SW480 (cell line): ENCODE results near the gene MKNK1.

Experiments used
- DNase-seq: peaks from one replicate; pipeline ENCODE4 v3.0.0-alpha.2; 2016; ENCODE audit warnings: low spot score

The MKNK1 gene

DNA sequence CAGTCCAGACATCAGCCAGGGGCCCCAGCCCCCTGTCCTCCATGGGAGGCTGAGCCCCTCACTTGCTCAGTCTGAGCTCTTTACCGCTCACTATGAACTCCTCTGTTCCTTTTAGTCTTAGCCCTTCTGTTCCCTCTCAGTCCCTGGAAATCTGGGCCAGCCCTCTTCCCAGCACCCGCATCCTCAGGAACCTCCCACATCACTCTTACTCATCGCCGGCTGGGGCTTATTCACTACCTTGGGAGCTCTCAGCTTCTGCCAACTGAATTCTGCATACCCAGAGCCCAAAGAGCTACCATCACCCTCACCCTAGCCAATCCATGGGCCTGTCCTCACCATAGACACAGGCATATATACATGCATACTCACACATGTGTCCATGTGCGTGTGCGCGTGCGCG is 64.1 kb downstream of the MKNK1 start:
- DNase-seq, result no peak

DNA sequence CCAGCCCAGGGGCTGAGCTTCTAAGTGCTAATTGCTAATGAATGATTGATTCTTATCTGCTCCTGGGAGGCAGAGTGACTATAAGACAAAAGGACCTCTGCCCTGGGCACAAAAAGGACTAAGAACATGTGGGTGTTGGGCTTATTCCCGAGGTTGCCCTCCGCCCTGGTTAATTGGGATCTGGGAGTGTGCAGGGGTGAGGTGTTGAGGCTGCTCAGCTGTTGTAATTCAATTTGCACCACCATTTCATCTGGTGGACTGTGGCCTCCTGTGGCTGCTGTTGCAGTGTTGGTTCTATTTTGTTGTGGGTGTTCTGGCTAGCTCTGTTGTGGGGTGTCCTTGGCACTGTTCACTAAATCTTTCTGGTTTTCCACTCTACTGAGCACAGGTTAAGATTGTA is 65.9 kb downstream of the MKNK1 start:
- no peak for DNase-seq

DNA sequence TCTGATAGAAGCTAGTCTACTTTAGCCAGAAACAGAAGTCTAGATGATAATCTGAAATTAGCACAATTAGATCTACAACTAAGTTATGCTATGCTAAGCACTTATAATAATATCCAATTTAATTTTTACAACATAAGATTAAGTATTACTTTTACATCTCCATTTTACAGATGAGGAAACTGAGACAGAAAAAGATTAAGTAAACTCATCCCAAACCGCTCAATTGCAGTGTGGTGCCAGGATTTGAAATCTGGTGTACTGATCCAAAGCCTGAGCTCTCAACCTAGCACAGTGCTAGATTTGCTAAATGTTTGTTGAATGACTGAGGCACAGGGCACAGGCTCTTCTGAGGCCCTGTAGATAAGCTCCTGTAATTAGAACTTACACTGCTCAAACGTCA is 66.4 kb downstream of the MKNK1 start:
- DNase-seq, result no peak

DNA sequence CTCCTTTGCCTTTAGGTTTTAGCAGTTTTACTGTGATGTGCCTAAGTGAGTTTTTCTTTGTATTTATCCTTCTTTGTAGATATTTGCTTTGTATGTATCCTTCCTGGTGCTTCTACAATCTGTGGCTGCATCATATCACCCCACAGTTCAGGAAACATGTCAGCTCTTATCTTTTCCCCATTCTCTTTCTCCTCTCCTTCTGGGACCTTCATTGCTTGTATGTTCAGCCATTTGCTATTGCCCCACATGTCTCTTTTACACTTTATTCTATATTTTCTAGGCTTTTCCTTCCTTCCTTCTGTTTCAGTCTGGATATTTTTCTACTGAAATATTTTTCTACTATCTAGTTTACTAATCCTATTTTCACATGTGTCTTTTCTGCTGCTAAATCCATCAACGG is 67.5 kb downstream of the MKNK1 start:
- no peak for DNase-seq

- peak; percentile 52 for DNase-seq
These were observed 69.0 kb downstream of the MKNK1 start for GRCh38 chr1:46535063-46535462.

DNA sequence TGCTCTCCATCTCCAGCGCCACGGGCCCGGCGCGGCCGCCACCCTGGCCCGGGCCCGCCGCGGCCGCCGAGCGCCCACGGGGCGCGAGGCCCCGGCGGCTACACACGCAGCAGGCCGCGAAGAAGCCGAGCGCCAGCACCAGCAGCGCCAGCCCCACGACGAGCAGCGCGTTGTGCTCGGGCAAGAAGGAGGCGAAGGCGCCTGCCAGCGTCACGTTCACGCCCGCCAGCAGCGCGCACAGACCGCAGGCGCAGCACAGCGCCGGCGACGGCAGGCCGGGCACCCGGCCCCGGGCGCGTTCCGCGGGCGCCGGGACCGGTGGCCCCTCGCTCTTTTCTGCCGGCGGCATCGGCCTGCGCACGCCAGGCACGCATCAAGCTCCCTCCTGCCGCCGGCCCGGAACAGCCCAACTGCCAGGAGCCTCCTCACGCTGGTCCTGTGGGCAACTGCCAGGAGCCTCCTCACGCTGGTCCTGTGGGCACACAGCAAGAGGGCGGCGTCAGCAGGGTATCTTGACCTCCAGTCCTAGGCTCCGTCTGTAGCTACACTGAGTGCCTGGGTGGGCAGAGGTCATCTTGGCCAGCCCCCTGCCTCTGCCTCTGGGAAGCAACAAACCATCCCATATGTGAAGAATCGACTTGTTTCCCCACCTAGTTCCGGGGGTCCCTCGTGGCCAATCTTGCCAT is 70.7 kb downstream of the MKNK1 start:
- DNase-seq, result peak; percentile 31

GRCh38 chr1:46532498-46533178 is 71.4 kb downstream of the MKNK1 start:
- DNase-seq, result peak; percentile 32

GRCh38 chr1:46532095-46532494 is 72.0 kb downstream of the MKNK1 start:
- no peak for DNase-seq

- peak; percentile 52 for DNase-seq
These were observed 73.2 kb downstream of the MKNK1 start for GRCh38 chr1:46530791-46531409.

- DNase-seq, result no peak
These were observed 73.8 kb downstream of the MKNK1 start for GRCh38 chr1:46530311-46530710.

DNA sequence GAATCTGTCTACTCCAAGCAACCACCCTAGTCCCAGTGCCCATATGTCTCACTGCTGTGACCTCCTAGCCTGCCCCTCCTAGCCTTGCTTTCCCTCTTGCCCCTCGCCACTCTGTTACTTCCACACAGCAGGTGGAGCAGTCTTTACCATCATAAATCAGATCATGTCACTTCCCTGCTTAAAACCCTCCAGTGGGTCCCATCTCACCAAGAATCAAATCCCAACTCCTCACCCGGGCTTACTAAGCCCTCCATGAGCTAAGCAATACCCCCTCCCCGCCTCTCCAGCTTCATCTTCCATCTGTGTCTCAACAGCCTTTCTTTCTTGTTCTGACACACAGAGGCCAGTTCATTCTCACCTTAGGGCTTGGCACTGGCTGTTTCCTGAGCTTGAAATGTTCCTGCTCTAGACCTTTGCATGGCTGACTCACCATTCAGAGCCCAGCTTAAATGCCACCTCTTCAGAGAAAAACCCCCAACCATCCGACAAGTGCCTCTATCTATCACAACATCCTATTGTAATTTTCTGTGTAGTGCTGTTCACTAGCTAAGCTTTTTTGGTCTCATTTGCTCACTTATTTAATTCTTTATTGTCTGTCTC is 74.9 kb downstream of the MKNK1 start:
- no peak for DNase-seq

DNA sequence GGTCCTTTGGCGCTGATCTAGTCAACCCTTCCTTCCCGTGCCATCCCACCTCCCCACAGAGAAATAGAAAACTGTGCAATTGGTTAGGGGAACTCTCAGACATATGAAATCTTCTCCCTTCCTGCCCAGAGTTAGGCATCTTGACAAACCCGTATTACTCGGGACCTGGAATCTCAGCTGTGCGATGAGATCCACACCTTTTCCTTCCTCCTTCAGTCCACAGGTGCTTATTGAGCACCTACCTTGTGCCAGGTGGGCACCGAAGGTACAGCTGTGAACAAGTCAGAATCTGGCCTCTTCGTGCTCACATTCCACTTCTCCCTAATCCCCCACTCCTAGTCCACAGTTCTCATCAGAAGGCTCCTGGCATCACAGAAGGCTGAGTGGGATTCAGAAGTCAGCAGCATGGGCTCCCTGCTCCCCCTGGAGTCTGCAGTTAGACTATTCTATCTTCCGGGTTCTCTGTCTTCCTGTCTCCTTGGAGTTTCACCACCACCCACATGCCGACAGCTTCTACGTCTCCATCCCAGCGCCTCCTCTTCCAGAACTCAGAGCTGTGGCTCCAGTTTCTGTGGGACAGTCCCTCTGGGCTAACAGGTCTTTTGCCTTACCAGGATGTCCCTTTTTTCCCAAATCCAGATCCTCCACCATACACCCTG is 75.6 kb downstream of the MKNK1 start:
- DNase-seq, result no peak

GRCh38 chr1:46527474-46528296 is 76.4 kb downstream of the MKNK1 start:
- DNase-seq, result peak; percentile 65

DNA sequence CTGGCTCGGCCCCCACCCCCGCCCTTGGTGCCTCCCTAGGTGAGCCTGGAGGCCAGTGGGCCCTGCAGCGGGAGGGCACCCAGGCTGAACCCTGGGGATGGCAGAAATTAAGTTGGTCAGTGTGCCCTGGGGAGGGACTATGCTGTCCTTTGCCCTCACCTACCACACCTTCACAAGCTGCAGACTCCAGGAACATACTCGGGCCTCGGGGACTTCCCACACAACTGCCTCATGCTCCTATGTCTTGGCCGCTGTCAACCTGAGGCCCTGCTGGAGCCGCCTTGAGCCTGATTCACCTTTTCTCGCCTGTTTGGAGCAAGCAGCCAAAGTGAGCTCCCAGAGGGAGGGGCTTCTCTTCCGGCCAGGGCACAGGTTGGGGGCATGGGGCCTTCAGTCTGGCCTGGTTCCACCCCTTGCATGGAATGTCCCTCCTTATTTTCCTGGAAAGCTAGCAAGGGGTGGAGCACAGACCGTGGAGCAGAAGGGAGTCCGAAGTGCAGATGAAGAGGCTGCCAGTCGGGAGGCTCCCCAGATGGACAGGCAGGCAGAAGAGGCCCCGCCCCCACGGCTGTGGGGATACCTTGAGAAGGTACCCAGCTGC is 77.3 kb downstream of the MKNK1 start:
- no peak for DNase-seq

GRCh38 chr1:46526013-46526690 is 77.9 kb downstream of the MKNK1 start:
- DNase-seq, result no peak

GRCh38 chr1:46525253-46525983 is 78.7 kb downstream of the MKNK1 start:
- DNase-seq, result no peak

DNA sequence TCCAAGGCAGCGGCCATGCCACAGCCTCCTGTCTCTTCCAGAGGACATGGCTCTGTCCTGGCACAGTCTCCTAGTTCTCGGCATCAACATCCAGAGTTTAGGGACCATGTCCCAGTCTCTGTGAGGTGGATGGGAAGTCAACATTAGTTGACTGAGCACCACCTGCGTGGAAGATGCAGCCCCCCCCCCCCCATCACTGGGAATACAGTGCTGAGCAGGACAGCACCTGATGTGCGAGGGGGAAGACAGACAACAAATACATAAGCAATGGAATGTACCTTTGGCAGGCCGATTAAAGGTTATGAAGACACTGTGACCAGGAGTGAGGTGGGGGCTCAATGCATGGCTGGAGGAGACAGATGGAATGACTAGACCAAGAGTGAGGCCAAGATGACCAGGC is 79.2 kb downstream of the MKNK1 start:
- no peak for DNase-seq

DNA sequence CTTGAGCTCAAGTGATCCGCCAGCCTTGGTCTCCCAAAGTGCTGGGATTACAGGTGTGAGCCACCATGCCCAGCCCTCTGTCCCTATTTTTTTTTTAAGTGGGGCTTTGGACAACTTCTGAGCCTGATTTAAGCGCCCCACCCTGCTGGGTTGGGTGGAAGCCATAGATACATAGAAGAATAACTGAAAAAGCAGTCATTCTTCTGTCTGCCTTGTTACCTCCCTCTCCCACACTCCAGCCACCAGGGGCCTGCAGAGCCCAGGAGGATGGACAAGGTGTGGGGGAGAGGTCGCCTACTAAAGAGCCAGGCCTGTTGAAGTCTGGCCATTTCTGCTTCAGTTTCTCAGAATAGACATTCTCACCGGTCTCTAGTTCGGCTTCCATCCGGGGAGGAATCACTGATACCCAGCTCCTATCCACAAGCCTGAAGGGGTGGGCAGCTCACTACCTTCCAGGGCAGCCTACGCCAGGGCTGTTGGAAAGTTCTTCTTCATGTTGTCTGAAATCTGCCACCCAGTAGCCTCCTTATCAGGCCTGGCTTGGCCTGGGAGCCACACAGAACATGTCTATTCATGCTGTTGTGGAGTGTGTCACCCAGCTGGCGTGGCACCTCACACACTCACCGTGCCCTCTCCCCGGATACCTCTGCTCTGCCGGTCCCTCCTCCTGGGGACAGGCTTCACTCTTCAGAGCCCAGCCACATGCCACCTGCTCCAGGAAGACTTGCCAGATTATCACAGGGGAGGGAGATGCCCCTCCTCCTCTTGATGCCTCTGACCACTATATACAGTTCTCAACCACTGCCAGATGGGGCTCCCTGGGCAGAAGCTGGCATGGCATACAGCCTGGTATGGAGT is 80.3 kb downstream of the MKNK1 start:
- DNase-seq, result peak; percentile 28

DNA sequence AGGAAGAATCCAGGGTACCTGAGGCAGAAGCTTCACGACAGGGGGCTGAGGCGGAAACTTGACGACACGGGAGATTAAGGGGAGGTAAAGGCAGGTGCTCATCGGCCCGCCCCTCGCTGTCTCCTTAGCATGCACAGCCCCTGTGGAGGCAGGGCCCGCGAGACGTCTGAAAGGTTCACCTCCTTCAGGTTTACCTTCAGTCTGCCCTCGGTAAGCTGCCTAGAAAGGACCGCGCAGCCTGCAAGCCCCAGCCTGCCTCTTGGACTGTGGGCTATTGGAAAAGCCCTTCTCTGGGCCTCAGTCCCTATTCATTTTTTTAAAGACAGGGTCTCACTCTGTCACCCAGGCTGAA is 81.1 kb downstream of the MKNK1 start:
- DNase-seq, result no peak
